K562 (cell line): ENCODE measurements around the gene FAM174B. TPM values are rescaled to one million over a fixed set of nuclear protein-coding genes. Genes with fewer than 3 reads are reported as not detected.

Experiments
- BRF1 ChIP-seq: IDR thresholded peaks from 3 replicates; pipeline ENCODE4 v1.6.1; 2011; ENCODE audit warnings: borderline replicate concordance, mild to moderate bottlenecking; ENCODE audit not compliant: insufficient read length; ENCODE audit errors: extremely low read depth
- CBFA2T2 ChIP-seq: fragments of 450-650 bp; conservative IDR thresholded peaks from 2 replicates; pipeline ENCODE4 v1.6.1; 2017; ENCODE audit warnings: mild to moderate bottlenecking
- COPS2 ChIP-seq: fragments of 450-650 bp; conservative IDR thresholded peaks from 2 replicates; pipeline ENCODE4 v1.6.1; 2016; ENCODE audit warnings: mild to moderate bottlenecking, moderate library complexity
- E2F5 ChIP-seq: sonication (generic); formaldehyde crosslinking; IDR thresholded peaks from 2 replicates; pipeline ENCODE4 v1.8.0; 2022; ENCODE audit warnings: mild to moderate bottlenecking, missing genetic modification reagents
- ELK3 ChIP-seq: fragments of 450-650 bp; formaldehyde crosslinking; IDR thresholded peaks from 2 replicates; pipeline ENCODE4 v1.4.0; 2020; ENCODE audit warnings: mild to moderate bottlenecking
- ETV6 ChIP-seq, 3 experiments: fragments of 150-350 bp in 1 of 3; sonication (generic) in 1 of 3; formaldehyde crosslinking in 1 of 3; IDR thresholded peaks; 2 replicates each; pipeline versions ENCODE4 v1.6.1 to v1.8.0; 2014 to 2022; ENCODE audit warnings: borderline replicate concordance in 2 of 3, low read depth in 2 of 3, antibody characterized with exemption in 1 of 3, low read length in 1 of 3, mild to moderate bottlenecking in 1 of 3, missing genetic modification reagents in 1 of 3
- HBP1 ChIP-seq: fragments of 450-650 bp; formaldehyde crosslinking; IDR thresholded peaks from 2 replicates; pipeline ENCODE4 v1.4.0; 2022; ENCODE audit warnings: missing genetic modification characterization
- HIVEP1 ChIP-seq: fragments of 250-450 bp; sonication (Bioruptor Pico); IDR thresholded peaks from 2 replicates; pipeline ENCODE4 v1.4.0; 2020; ENCODE audit warnings: mild to moderate bottlenecking
- IRF1 ChIP-seq: sonication (generic); formaldehyde crosslinking; IDR thresholded peaks from 2 replicates; pipeline ENCODE4 v1.8.0; 2022; ENCODE audit warnings: missing genetic modification reagents, mild to moderate bottlenecking, borderline replicate concordance
- NRF1 ChIP-seq, 2 experiments: fragments of 450-650 bp; IDR thresholded peaks in 1 of 2; conservative IDR thresholded peaks in 1 of 2; 2 replicates each; pipeline ENCODE4 v1.6.1; 2014; ENCODE audit warnings: mild to moderate bottlenecking in 2 of 2
- PML ChIP-seq: IDR thresholded peaks from 2 replicates; pipeline ENCODE4 v1.6.1; 2012; ENCODE audit warnings: low read length, inconsistent platforms
- STAT5B ChIP-seq: fragments of 250-450 bp; sonication (Bioruptor Pico); IDR thresholded peaks from 2 replicates; pipeline ENCODE4 v1.8.0; 2021; ENCODE audit warnings: mild to moderate bottlenecking, inconsistent platforms
- ZNF121 ChIP-seq: sonication (generic); formaldehyde crosslinking; conservative IDR thresholded peaks from 2 replicates; pipeline ENCODE4 v1.8.0; 2022; ENCODE audit warnings: missing genetic modification reagents
- polyA plus RNA-seq, 8 experiments: library from polyadenylated mRNA; depleted of rRNA in 4 of 8; stranded (reverse) in 5 of 8; unstranded in 3 of 8; fragments of >200 nt; fragmentation: Nextera tagmentation in 2 of 8; fragmentation: Illumina TruSeq in 1 of 8; extraction: Ambion mirVana in 2 of 8; extraction: Trizol in 1 of 8; gene quantifications; 2 replicates each; pipeline versions ENCODE4 v1.2.1 to v1.2.3, GENCODE V29; 2011 to 2014; ENCODE audit warnings: inconsistent platforms in 1 of 8, missing spikeins in 1 of 8
- total RNA-seq, 7 experiments: library from RNA; depleted of rRNA in 6 of 7; stranded (reverse); fragments of >200 nt in 6 of 7; fragmentation: Illumina TruSeq in 2 of 7; extraction: Trizol in 2 of 7; gene quantifications; 2 replicates each; pipeline versions ENCODE4 v1.2.1 to v1.2.3, GENCODE V29; 2011 to 2021; ENCODE audit warnings: low replicate concordance in 1 of 7

Gene FAM174B
- total and polyA plus RNA-seq, 9 of the 15 experiments (the other 6 are each of a cell fraction or from before 2014, with no cell fraction given), result 0.39 to 2.7 (median 1.9) TPM; not detected in 1

- TF ChIP-seq E2F5 (CRISPR knock-in tag), result no peak
- peak; percentile 99 for TF ChIP-seq CBFA2T2
- no peak for TF ChIP-seq ZNF121
- no peak for TF ChIP-seq BRF1
- TF ChIP-seq ELK3, result no peak
- no peak for TF ChIP-seq COPS2
- TF ChIP-seq PML, result peak; percentile 92
- no peak for TF ChIP-seq HIVEP1
- no peak for TF ChIP-seq STAT5B (CRISPR knock-in tag)
- no peak for TF ChIP-seq HBP1 (CRISPR knock-in tag)
- TF ChIP-seq NRF1 (conservative IDR thresholded peaks at IDR 0.05 in 1 of 2, IDR thresholded peaks at IDR 0.05 in 1 of 2), result peak in 1 of 2 experiments; percentile 36; a peak in 1 of 4 replicates
- TF ChIP-seq IRF1, result no peak
- no peak for TF ChIP-seq ETV6 (IDR thresholded peaks at IDR 0.05; ENCODE audit: borderline replicate concordance in 1 of 2, low read depth in 2 of 2, low read length in 1 of 2)
- TF ChIP-seq ETV6 (CRISPR knock-in tag; IDR thresholded peaks at IDR 0.05; ENCODE audit: borderline replicate concordance), result no peak
Observed at GRCh38 chr15:92617549-92618520, 37.7 kb downstream of the FAM174B start (continued).
